ENCODE data around the gene TENM4.

GRCh38 chr11:78833237-78833636, 607.6 kb downstream of the TENM4 start:
- TF ChIP-seq CTCF (IDR thresholded peaks at IDR 0.05; ENCODE audit: low read depth, low read length, poor library complexity, severe bottlenecking) (no peak), EZH2phosphoT487 (IDR thresholded peaks at IDR 0.05; ENCODE audit: borderline replicate concordance, low read length) (no peak)

Data from DOHH2 (cell line).